ENCODE results near the gene NGEF.

NGEF gene

DNA sequence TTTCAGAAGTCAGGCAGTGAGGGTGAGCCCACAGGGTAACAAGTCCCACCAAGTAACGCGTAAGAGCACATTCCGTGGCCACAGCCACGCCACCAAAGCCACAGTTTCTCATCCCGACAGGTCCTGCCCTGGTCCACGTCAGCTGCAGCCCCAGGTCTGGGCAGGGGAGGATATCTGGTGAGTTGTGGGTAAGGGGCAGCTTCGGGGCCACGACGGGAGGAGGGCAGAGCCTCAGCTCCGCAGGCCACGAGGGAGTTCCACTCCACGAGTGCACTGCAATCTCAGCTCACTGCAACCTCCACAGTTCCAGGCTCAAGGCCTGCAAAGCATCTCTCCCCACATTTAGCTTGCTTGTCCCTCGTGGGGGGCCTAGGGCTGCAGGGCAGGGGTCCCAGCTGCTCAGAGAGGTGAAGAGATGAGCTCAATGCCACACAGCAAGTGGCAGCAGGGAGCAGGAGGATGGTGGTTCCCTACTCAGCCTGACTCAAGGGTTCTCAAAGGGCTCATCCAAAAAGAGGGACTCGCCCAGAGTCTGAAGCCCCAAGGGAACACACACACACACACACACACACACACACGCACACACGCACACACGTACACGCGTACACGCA is 130.4 kb downstream of the NGEF start:
- no peak overlapping the region for H3K9ac ChIP-seq (ENCODE audit: low read depth, low read length)
- H3K4me3 ChIP-seq (ENCODE audit: low read depth in 1 of 2, low read length in 2 of 2), result no peak overlapping the region
- H3K9me3 ChIP-seq (ENCODE audit: insufficient read depth, low read length, severe bottlenecking), result no peaks in the 10 kb centered on the region
- H2AFZ ChIP-seq (ENCODE audit: low read depth, low read length), result no peak overlapping the region
- no peaks in the 10 kb centered on the region for H3K36me3 ChIP-seq (ENCODE audit: insufficient read depth, low read length)
- DNase-seq (no peak), ATAC-seq (ENCODE audit: insufficient read depth, low read depth) (no peak)
- no peak overlapping the region for H3K27ac ChIP-seq (ENCODE audit: low read length)
- H4K20me1 ChIP-seq (ENCODE audit: insufficient read depth, low read length), result no peaks in the 10 kb centered on the region
- H3K4me2 ChIP-seq (ENCODE audit: insufficient read depth, low read length), result no peak overlapping the region
- no peaks in the 10 kb centered on the region for H3K27me3 ChIP-seq (ENCODE audit: insufficient read depth, low read length, poor library complexity)
- no peaks in the 10 kb centered on the region for H3K79me2 ChIP-seq (ENCODE audit: insufficient read depth, low read length)
- TF ChIP-seq EZH2 (IDR thresholded peaks at IDR 0.05; ENCODE audit: borderline replicate concordance, low read depth, low read length, severe bottlenecking) (no peak), CTCF (IDR thresholded peaks at IDR 0.05; ENCODE audit: borderline replicate concordance, extremely low read depth, low read length, poor library complexity, severe bottlenecking) (no peak)
- H3K4me1 ChIP-seq (ENCODE audit: insufficient read depth, low read length), result no peaks in the 10 kb centered on the region

DNA sequence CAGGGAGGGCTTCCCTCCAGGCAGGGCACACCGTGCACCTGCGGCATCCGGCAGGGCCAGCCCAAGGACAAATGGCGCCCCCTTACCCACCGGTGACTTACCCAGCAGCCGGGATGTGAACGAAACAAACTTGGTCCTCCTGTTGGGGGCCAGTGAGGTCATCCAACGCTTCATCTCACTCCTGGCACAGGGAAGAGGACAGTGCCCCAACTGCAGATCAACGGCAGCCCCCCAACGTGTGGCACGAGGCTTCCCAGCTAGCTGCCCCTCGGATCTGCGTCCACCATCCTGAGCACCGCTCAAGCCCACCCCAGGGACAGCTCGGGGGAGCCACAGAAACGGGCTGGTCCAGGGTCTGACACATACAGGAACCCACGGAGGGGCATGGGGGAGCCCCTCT is 131.0 kb downstream of the NGEF start:
- no peaks in the 10 kb centered on the region for H3K27me3 ChIP-seq (ENCODE audit: insufficient read depth, low read length, poor library complexity)
- no peaks in the 10 kb centered on the region for H3K79me2 ChIP-seq (ENCODE audit: insufficient read depth, low read length)
- no peaks in the 10 kb centered on the region for H3K4me1 ChIP-seq (ENCODE audit: insufficient read depth, low read length)
- H3K9me3 ChIP-seq (ENCODE audit: insufficient read depth, low read length, severe bottlenecking), result no peaks in the 10 kb centered on the region
- TF ChIP-seq EZH2 (IDR thresholded peaks at IDR 0.05; ENCODE audit: borderline replicate concordance, low read depth, low read length, severe bottlenecking) (no peak), CTCF (IDR thresholded peaks at IDR 0.05; ENCODE audit: borderline replicate concordance, extremely low read depth, low read length, poor library complexity, severe bottlenecking) (no peak)
- H3K4me2 ChIP-seq (ENCODE audit: insufficient read depth, low read length), result no peak overlapping the region
- no peak for DNase-seq
- no peaks in the 10 kb centered on the region for H4K20me1 ChIP-seq (ENCODE audit: insufficient read depth, low read length)
- no peaks in the 10 kb centered on the region for H3K36me3 ChIP-seq (ENCODE audit: insufficient read depth, low read length)
- no peak overlapping the region for H3K27ac ChIP-seq (ENCODE audit: low read length)
- H3K4me3 ChIP-seq (ENCODE audit: low read depth in 1 of 2, low read length in 2 of 2), result no peak overlapping the region
- ATAC-seq (ENCODE audit: insufficient read depth, low read depth), result no peak
- H2AFZ ChIP-seq (ENCODE audit: low read depth, low read length), result no peak overlapping the region
- H3K9ac ChIP-seq (ENCODE audit: low read depth, low read length), result no peak overlapping the region

GRCh38 chr2:232880764-232881351 is 132.2 kb downstream of the NGEF start:
- no peak for DNase-seq
- Histone ChIP-seq H3K79me2 (ENCODE audit: insufficient read depth, low read length) (no peaks in the 10 kb centered on the region), H3K9ac (ENCODE audit: low read depth, low read length) (no peak overlapping the region), H3K4me1 (ENCODE audit: insufficient read depth, low read length) (no peaks in the 10 kb centered on the region), H3K4me2 (ENCODE audit: insufficient read depth, low read length) (no peak overlapping the region), H3K27me3 (ENCODE audit: insufficient read depth, low read length, poor library complexity) (no peaks in the 10 kb centered on the region), H2AFZ (ENCODE audit: low read depth, low read length) (no peak overlapping the region), H3K27ac (ENCODE audit: low read length) (no peak overlapping the region), H3K4me3 (ENCODE audit: low read depth in 1 of 2, low read length in 2 of 2) (no peak overlapping the region), H4K20me1 (ENCODE audit: insufficient read depth, low read length) (no peaks in the 10 kb centered on the region), H3K36me3 (ENCODE audit: insufficient read depth, low read length) (no peaks in the 10 kb centered on the region), H3K9me3 (ENCODE audit: insufficient read depth, low read length, severe bottlenecking) (no peaks in the 10 kb centered on the region)
- no peak for ATAC-seq (ENCODE audit: insufficient read depth, low read depth)
- no peak for TF ChIP-seq EZH2 (IDR thresholded peaks at IDR 0.05; ENCODE audit: borderline replicate concordance, low read depth, low read length, severe bottlenecking)
- no peak for TF ChIP-seq CTCF (IDR thresholded peaks at IDR 0.05; ENCODE audit: borderline replicate concordance, extremely low read depth, low read length, poor library complexity, severe bottlenecking)
